Upper lobe of left lung (tissue), 4 donors: ENCODE measurements around the gene NBEA.

Experiments
- POLR2A ChIP-seq, 4 donors: fragments of 450-650 bp; IDR thresholded peaks; one replicate each; pipeline ENCODE4 v1.5.1; 2016 to 2017; ENCODE audit warnings: antibody characterized with exemption in 4 of 4, mild to moderate bottlenecking in 2 of 4
- TF ChIP-seq, protein P1 (sequence below), 6 experiments: fragments of 450-650 bp in 4 of 6; fragments of 200-600 bp in 2 of 6; sonication (generic) in 2 of 6; IDR thresholded peaks; one replicate each; pipeline ENCODE4 v1.5.1; 2016 to 2019; ENCODE audit warnings: antibody characterized with exemption in 6 of 6

DNA sequence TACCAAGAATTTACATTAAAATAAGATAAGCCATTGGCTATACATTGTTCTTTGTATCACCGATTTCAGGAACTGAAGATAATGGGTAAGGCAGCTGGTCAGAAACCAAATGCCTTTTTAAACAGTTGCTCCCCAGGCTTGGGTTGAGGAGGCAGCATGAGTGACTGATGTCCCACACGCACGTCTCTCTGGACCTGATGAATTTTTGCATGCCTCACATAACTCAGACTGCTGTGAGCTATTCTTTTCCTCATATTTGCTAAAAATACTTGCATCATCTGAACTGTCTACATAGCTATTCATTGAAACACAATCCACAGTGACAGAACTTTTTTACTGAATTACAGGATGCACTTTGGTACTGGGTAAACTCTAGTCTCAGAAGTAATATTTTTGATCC, 658.1 kb downstream of the NBEA start:
- TF ChIP-seq, protein P1, sequence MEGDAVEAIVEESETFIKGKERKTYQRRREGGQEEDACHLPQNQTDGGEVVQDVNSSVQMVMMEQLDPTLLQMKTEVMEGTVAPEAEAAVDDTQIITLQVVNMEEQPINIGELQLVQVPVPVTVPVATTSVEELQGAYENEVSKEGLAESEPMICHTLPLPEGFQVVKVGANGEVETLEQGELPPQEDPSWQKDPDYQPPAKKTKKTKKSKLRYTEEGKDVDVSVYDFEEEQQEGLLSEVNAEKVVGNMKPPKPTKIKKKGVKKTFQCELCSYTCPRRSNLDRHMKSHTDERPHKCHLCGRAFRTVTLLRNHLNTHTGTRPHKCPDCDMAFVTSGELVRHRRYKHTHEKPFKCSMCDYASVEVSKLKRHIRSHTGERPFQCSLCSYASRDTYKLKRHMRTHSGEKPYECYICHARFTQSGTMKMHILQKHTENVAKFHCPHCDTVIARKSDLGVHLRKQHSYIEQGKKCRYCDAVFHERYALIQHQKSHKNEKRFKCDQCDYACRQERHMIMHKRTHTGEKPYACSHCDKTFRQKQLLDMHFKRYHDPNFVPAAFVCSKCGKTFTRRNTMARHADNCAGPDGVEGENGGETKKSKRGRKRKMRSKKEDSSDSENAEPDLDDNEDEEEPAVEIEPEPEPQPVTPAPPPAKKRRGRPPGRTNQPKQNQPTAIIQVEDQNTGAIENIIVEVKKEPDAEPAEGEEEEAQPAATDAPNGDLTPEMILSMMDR (IDR thresholded peaks at IDR 0.05), result no peak
- TF ChIP-seq POLR2A (IDR thresholded peaks at IDR 0.05), result no peak
